ENCODE measurements around the gene HEATR9. TPM values are rescaled to one million over a fixed set of nuclear protein-coding genes. Genes with fewer than 3 reads are reported as not detected.

HEATR9 gene
- total RNA-seq, 1 donor from 2014 or later = not detected

- Histone ChIP-seq H3K27ac (no peak overlapping the region), H3K4me1 (no peaks in the 10 kb centered on the region), H3K27me3 (no peaks in the 10 kb centered on the region), H3K9me3 (no peaks in the 10 kb centered on the region), H3K36me3 (no peaks in the 10 kb centered on the region), H3K4me3 (no peak overlapping the region)
- TF ChIP-seq, protein P1, sequence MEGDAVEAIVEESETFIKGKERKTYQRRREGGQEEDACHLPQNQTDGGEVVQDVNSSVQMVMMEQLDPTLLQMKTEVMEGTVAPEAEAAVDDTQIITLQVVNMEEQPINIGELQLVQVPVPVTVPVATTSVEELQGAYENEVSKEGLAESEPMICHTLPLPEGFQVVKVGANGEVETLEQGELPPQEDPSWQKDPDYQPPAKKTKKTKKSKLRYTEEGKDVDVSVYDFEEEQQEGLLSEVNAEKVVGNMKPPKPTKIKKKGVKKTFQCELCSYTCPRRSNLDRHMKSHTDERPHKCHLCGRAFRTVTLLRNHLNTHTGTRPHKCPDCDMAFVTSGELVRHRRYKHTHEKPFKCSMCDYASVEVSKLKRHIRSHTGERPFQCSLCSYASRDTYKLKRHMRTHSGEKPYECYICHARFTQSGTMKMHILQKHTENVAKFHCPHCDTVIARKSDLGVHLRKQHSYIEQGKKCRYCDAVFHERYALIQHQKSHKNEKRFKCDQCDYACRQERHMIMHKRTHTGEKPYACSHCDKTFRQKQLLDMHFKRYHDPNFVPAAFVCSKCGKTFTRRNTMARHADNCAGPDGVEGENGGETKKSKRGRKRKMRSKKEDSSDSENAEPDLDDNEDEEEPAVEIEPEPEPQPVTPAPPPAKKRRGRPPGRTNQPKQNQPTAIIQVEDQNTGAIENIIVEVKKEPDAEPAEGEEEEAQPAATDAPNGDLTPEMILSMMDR (IDR thresholded peaks at IDR 0.05) = no peak
- no peak for DNase-seq (ENCODE audit: low spot score in 2 of 2)
- intact Hi-C loops (cut with DNase I) = no loop called here
These were observed 6.5 kb upstream of the HEATR9 start for GRCh38 chr17:35875072-35875799.

- Histone ChIP-seq H3K4me1 (no peaks in the 10 kb centered on the region), H3K4me3 (no peak overlapping the region), H3K27ac (no peak overlapping the region), H3K36me3 (no peaks in the 10 kb centered on the region), H3K9me3 (no peaks in the 10 kb centered on the region), H3K27me3 (no peaks in the 10 kb centered on the region)
- intact Hi-C loops (cut with DNase I) = no loop called here
- TF ChIP-seq, protein P1 (IDR thresholded peaks at IDR 0.05) = no peak
- DNase-seq (ENCODE audit: low spot score in 2 of 2) = no peak
These were observed 3.7 kb upstream of the HEATR9 start for GRCh38 chr17:35872196-35872980.

DNA sequence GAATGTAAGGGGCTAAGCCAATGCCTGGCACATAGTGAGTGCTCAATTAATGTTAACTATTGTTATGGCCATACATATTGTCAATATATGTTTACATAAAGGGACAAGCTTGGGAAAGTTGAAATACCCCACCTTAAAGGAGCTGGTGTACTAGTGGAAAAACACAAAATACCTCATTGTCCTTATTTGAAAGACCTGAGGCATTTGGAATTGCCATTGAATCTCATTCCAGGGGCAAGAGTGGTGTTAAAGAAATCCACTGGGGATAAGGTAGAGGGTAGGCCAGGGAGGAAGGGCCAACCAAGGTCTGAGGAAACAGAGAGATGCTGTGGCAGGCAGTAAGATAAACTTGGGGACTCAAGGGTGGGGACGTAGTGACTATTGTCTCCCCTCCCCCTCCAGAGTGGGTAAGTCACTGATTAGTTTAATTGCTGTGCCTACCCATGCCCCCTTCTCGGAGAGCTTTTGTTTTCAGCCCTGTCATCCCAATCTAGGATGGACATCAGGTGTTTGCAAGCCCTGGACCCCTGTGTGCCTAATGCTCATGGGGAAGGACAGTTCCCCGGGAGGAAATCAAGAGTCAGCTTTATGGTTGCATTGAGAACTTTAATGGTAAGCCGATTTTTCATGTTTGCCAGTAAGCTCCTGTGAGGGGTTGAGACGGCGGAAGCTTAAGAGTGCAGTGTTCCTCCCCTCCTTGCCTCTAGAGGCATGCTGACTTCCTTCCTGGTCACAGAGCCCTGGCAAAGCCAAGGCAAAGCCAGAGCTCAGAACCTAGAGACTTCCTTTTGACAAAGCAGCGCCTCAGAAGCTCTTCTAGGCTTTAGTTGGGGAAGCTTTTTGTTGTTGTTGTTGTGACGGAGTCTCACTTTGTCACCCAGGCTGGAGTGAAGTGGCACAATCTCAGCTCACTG, 2.5 kb upstream of the HEATR9 start:
- no peak for DNase-seq (ENCODE audit: low spot score in 2 of 2)
- Histone ChIP-seq H3K36me3 (no peaks in the 10 kb centered on the region), H3K27me3 (no peaks in the 10 kb centered on the region), H3K4me3 (no peak overlapping the region), H3K9me3 (no peaks in the 10 kb centered on the region), H3K4me1 (peaks cover 0 to 6% of the 10 kb centered on the region in 2 donors), H3K27ac (no peak overlapping the region)
- TF ChIP-seq, protein P1 (IDR thresholded peaks at IDR 0.05) = no peak
- intact Hi-C loops (cut with DNase I) = no loop called here

DNA sequence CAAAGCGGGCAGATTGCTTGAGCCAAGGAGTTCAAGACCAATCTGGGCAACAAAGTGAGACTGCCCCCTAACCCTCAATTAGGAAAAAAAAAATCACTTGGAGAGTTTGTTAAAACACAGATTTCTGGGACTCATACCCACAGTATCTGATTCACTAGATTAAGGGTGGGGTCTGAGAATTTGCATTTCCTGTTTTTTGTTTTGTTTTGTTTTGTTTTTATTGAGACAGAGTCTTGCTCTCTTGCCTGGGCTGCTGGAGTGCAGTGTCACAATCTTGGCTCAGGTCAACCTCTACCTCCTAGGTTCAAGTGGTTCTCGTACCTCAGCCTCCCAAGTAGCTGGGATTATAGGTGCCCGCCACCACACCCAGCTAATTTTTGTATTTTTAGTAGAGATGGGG, 1.1 kb downstream of the HEATR9 start:
- intact Hi-C loops (cut with DNase I) = no loop called here

More for the DNA sequence above, 1.1 kb downstream of the HEATR9 start:
- H3K27me3 ChIP-seq = no peaks in the 10 kb centered on the region
- no peak overlapping the region for H3K4me3 ChIP-seq
- no peaks in the 10 kb centered on the region for H3K9me3 ChIP-seq
- no peak for DNase-seq (ENCODE audit: low spot score in 2 of 2)
- peaks cover 0 to 7% of the 10 kb centered on the region in 2 donors for H3K4me1 ChIP-seq
- TF ChIP-seq, protein P1 (IDR thresholded peaks at IDR 0.05) = no peak
- H3K36me3 ChIP-seq = no peaks in the 10 kb centered on the region
- H3K27ac ChIP-seq = no peak overlapping the region
